GM21381 (cell line): Measurements from ENCODE around the gene MBP.

Source experiments
- ATAC-seq: cut with Tn5 transposase; IDR thresholded peaks from one replicate; pipeline ENCODE4 v1.9.1; 2021; ENCODE audit warnings: mild to moderate bottlenecking, moderate library complexity; ENCODE audit not compliant: unreplicated experiment

MBP gene

GRCh38 chr18:77115192-77115953 lies 17.2 kb downstream of the MBP start:
- peak; percentile 22 for ATAC-seq

- peak; percentile 89 for ATAC-seq
Observed at GRCh38 chr18:77114415-77115191, 18.0 kb downstream of the MBP start.

- ATAC-seq = no peak
Observed at GRCh38 chr18:77114152-77114414, 18.5 kb downstream of the MBP start.

DNA sequence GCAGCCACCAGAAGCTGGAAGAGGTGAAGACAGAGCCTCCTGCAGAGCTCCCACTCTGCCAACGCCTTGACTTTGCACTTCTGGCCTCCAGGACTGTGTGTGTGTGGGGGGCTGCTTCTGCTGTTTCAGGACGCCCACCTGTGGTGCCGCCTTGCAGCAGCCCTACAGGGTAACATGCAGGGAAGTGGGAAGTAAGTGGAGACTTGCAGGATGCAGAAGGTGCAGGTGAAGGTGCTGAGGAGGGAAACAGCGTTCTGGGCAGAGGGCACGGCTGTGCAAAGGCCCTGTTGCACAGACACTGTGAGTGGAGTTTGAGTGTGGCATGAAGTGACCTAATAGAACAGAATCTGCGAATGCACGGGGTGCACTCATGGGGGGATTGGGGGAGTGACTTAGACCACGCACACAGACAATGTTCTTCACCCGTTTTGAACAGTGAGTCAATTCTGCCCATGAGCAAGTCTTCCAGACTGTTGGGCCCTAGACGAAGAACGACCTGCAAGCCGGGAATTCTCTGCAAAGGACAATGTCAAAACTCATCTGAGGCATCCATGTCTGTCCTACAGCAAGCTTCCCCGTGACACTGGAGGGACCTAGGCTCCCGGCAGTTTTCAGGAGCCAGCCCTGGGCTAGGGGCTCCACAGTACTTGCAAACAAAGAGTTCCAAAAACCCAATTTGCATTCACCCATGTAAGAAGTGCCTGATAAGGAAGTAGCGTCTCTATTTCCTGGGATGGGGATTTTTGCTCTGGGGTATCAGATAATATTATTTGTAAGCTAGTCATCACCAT lies 19.0 kb downstream of the MBP start:
- no peak for ATAC-seq

GRCh38 chr18:77112747-77113092 lies 19.9 kb downstream of the MBP start:
- no peak for ATAC-seq

DNA sequence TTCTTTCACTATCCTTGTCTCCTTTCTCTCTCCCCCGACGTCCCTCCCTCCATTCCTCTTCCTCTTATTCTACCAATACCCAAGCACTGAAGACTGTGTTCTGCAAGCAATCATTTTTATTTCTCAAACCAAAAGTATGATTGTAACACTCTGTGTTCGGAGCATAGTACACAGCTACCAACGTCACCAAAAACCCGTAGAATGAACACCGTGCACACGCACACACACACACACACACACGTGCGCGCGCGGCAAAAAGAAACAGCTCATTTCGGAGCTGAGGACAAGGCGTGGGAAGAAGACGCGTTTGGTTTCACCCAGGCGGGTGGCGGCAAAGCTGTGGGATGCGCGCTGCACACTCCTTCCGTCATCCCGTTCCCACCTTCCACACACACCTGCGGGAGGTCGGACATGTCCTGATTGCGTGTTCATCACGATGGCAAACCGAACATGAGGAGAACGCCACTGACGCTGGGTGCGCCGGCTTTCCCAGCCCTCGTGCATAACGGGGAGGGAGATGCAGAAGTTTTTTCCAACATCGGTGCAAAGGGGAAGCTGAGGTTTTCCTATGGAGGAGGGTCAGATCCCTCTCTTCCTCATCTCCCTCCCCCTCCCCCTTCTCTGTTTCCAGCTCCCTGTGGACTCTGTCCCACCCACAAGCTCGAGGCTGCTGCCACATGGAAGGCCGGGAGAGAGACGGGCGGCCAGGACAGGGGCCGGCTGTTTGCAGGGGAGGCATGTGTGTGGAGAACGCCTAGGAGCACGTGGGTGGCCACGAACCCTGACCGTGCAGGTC lies 20.4 kb downstream of the MBP start:
- no peak for ATAC-seq

DNA sequence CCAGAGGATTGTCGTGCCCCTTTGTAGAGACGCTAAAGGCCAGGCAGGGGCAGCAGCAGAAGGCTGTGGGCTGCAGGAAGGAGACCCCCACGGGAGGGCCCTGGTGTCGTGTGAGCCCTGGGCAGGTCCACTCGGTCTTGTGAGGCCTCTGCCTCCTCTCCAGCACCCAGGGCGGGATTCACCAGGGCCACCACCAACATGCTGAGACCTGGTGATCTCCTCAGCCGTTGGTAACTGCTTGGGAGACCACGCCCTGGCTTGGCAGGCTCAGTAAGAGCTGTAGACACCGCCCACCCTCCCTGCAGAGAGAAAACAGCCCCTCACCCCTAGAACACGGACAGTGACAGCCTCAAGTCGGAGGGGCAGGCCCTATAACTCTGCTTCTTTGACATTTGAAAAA lies 21.1 kb downstream of the MBP start:
- ATAC-seq = no peak

GRCh38 chr18:77110936-77111335 lies 21.6 kb downstream of the MBP start:
- no peak for ATAC-seq

DNA sequence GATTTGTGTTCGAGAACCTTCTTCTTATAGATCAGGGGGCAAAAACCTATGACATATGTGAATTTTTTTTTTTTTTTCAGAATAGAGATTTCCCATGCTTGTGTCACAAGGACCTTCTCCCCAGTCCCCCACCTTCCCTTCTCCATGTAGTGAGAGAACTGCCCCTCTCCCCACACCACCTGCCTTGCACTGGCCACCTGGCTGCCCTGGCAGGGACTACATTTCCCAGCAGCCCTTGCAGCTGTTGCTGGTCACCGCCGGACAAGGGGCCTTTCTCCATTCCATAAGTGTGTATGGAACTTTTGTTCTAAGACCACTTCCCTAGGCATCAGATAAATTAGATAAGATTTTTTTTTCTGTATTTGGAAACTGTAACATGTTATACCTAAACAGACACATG lies 22.2 kb downstream of the MBP start:
- no peak for ATAC-seq

- no peak for ATAC-seq
Observed at GRCh38 chr18:77109648-77110019, 22.9 kb downstream of the MBP start.

GRCh38 chr18:77108821-77109647 lies 23.5 kb downstream of the MBP start:
- no peak for ATAC-seq

GRCh38 chr18:77108001-77108692 lies 24.4 kb downstream of the MBP start:
- peak; percentile 43 for ATAC-seq

DNA sequence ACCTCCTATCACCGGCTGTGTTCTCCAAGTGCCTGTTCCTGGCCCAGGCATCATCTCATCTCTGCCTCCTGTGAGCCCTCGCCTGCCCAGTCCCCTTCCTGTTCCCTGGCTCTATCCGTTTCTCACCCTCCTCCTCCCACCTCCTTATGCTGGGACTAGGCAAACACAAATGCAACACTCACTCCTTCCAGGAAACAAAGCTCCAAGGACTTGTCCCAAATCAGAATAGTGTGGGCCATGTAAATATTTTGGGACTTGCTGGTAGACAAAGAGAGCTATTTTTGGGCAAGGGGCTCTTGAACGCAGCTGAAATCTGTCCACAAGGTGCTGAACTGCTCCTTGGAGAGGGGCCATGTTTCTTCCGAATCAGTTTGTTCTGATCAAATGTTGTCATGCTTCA lies 25.3 kb downstream of the MBP start:
- ATAC-seq = no peak

DNA sequence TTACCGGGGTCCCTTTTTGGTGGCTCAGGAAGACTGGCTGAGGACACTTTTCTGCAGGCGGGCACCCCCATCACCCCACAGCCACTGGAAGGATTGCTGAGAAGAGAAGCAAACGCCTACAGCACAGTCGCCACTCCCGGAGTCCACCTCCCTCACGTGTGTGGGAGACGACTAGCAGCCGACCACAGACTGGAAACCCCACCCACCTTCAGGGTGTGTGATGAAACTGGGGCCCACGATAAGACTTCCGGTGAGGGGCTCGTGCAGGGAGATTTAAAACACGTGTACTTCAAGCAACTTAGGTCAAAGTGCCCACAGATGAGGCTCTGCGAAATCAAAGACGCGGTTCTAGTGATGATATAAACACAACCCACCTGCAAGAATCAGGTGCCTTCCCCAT lies 26.3 kb downstream of the MBP start:
- no peak for ATAC-seq

DNA sequence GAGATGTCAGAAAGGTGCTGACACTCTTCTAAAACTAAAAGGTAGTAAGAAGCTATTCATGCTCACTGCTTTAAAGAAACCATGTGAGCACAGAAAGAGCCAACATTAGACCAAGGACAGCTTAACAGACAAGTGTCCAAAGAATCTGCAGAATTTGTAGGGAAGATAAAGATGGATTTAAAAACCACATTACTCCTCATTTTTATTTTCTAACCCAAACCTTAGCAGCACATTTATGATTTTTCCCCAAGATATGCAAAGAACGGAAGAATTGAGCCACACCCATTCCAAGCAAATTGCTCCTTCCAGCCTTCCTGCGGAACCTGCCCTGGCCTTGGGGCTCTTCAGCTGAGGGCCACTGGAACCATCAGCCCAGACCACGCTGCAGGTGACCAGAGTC lies 26.9 kb downstream of the MBP start:
- ATAC-seq = no peak

DNA sequence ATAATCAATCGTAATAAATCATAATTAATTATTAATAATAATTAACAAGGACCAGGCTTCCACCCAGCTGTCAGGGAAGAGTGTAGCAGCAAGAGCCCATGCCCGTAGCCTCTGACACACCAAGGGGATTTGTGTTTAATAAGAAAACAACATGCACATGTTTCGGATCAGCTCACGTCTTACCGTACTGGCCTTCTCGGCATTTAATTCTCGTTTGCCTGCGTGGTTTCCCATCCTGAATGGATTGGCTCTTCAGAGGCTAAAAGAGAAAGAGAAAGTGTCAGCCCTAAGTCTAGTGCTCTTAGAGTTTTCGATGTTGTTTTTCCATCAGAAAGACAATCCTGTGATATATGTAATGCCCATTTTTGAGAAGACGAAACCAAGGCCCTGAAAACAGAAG lies 27.6 kb downstream of the MBP start:
- ATAC-seq = no peak

DNA sequence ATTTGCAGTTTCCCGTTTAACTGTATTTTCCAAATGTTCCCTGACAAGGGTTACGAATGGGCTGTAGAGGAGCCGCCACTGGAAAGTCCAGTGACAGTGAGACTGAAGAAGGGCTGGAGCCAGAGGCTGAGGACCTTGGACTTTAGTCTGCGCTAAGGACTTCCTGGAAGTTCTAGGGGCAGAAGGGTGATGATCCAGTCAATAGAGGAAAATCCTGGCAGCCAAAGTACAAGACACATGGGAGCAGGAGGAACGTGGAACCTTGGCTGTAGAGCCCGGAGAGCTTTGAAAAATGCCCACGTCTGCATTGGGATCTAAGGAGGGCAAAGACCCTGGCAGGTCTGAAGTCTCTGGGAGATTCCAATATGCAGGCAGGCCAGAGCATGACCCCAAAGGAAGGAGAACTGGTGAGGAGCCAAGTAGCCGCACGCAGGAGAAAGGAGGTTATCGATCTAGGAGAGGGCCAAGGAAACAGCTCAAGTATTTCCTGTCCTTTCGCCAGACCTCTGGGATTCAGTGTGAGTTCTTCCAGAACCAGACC lies 28.5 kb downstream of the MBP start:
- no peak for ATAC-seq

DNA sequence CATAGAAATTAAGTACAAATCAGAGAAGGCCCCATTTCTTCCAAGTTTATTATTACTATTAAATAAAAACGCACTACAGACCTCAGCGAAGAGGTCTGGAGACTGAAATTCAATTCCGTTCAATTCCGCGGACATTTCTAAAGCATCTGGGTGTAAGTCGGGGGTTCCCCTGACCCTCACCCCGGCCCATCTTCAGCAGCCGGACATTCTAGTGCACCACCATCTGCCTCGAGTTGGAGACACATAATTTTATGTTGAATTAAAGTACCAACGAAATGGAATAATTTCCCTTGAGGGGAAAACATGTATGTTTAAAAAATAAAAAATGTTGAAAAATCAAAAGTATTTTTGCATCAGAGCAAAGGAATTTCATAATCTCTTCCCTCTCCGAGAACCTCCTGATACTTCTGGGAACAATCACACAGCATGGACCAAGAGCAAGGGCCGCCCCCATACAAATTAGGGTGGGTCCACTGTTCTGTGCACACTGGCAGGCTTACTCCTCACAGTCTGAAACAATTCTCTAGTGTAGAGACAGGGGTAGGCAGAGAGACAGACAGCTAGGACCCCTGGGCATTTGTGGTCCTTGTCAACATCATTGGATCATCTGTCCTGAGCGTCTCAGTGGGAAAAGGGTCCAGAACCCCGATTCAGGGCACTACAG lies 29.3 kb downstream of the MBP start:
- ATAC-seq = no peak
